Measurements from ENCODE around the gene ME3. TPM values are rescaled to one million over a fixed set of nuclear protein-coding genes. Genes with fewer than 3 reads are reported as not detected.

Gene ME3
- total RNA-seq, 3 donors from 2014 or later = 29.3 to 51.2 (median 31.8) TPM

DNA sequence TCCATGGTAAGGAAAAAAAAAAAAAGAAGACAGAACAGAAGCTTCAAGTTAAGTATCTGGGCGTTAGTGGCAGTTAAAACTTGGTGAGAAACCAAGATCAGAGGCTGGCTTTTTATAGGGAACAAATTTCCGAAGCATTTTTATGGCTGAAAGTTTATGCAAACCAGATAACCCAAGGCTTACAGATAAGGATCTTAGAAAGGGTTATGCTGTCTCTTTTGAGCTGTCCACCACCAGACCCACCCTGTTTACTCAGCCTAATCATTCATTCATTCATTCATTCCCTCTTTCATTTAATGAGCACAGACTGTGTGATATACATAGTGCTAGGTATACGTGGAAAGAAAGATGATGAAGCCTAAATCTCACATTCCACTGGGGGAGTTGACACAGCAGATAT, 89.5 kb downstream of the ME3 start:
- intact Hi-C loops (cut with DNase I, micrococcal nuclease) = no loop called here
- no peak overlapping the region for H3K4me3 ChIP-seq
- peak; percentile 82 for ATAC-seq

DNA sequence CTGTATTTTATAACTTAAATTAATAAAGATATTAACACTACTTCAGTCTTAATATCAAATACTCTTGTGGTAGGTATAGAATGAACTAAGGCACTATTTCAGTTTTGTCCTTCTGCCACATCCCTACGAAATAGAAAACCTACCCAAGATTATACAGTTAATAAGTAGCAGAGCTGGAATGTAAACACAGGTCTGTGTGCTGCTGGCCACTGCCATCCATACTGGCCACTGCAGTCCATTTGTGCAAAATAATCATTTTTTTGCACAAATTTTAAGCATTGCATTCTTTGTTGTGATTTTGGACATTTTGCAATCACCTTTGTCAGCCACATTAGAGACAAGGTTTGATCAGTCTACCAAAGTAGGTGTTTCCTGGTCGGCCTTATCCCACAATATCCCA, 91.9 kb downstream of the ME3 start:
- no peak for DNase-seq
- H3K4me3 ChIP-seq = no peak overlapping the region
- no peaks in the 10 kb centered on the region for H3K9me3 ChIP-seq
- no peaks in the 10 kb centered on the region for H3K36me3 ChIP-seq (ENCODE audit: low read depth)
- peaks cover 17% of the 10 kb centered on the region for H3K4me1 ChIP-seq (ENCODE audit: low read depth)
- no peak for ATAC-seq
- intact Hi-C loops (cut with DNase I, micrococcal nuclease) = no loop called here
- TF ChIP-seq, protein P1, sequence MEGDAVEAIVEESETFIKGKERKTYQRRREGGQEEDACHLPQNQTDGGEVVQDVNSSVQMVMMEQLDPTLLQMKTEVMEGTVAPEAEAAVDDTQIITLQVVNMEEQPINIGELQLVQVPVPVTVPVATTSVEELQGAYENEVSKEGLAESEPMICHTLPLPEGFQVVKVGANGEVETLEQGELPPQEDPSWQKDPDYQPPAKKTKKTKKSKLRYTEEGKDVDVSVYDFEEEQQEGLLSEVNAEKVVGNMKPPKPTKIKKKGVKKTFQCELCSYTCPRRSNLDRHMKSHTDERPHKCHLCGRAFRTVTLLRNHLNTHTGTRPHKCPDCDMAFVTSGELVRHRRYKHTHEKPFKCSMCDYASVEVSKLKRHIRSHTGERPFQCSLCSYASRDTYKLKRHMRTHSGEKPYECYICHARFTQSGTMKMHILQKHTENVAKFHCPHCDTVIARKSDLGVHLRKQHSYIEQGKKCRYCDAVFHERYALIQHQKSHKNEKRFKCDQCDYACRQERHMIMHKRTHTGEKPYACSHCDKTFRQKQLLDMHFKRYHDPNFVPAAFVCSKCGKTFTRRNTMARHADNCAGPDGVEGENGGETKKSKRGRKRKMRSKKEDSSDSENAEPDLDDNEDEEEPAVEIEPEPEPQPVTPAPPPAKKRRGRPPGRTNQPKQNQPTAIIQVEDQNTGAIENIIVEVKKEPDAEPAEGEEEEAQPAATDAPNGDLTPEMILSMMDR (IDR thresholded peaks at IDR 0.05) = no peak

More for the DNA sequence above, 89.5 kb downstream of the ME3 start:
- Histone ChIP-seq H3K4me1 (ENCODE audit: low read depth) (peaks cover 15% of the 10 kb centered on the region), H3K36me3 (ENCODE audit: low read depth) (no peaks in the 10 kb centered on the region), H3K9me3 (no peaks in the 10 kb centered on the region)
- DNase-seq = peak in 1 of 3 donors; percentile 45
- TF ChIP-seq, protein P1 (IDR thresholded peaks at IDR 0.05) = no peak

DNA sequence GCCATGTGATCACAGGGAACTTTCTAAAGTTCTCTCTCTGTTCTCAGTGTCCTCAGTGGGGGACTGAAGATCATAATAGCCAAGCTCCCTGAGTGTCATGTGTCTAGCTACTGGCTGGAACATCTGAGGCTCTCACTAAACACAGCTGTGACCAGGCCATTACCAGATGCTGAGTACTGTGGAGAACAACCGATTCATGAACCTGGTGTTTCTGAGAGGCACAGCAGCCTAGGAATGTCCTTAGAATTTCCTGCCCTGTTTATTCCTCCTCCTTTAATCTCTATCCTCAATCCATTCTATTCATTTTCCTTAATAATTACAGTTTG, 93.0 kb downstream of the ME3 start:
- ATAC-seq = no peak
- TF ChIP-seq, protein P1 (IDR thresholded peaks at IDR 0.05) = no peak
- peaks cover 22% of the 10 kb centered on the region for H3K4me1 ChIP-seq (ENCODE audit: low read depth)
- H3K4me3 ChIP-seq = no peak overlapping the region
- DNase-seq = no peak
- no peaks in the 10 kb centered on the region for H3K36me3 ChIP-seq (ENCODE audit: low read depth)
- no peaks in the 10 kb centered on the region for H3K9me3 ChIP-seq
- intact Hi-C loops (cut with DNase I, micrococcal nuclease) = no loop called here

DNA sequence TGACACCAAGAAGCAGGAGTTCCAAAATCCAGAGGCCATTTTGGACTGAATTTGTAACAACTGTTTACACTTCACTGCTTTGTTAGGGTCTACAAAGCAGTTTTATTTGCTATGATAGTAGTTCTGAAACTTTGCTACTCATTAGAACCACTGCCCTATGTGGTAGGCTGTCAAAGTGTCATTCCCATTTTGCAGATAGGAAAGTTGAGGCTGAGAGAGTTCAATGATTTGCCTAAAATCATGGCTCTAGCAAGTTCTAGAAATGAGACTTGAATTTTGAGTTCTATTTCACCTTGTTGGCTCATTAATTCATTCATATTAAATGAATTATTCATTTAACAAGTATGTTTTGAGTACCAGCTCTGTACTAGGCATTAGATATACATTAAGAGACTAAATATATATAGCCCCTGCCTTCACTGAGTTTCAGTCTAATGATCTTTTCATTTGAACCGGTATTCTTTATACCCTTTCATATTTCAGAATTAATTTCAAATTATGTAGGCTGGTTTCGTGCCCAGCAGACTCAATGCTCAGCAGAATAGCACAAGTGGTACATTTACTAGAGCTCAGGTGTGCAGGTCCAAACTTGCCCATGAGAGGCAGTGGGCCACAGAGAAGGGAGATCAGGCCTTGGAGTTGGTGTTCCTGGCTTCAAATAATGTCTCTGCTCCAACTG, 93.5 kb downstream of the ME3 start:
- intact Hi-C loops (cut with DNase I, micrococcal nuclease) = no loop called here
- no peaks in the 10 kb centered on the region for H3K9me3 ChIP-seq
- no peak overlapping the region for H3K4me3 ChIP-seq
- peaks cover 22% of the 10 kb centered on the region for H3K4me1 ChIP-seq (ENCODE audit: low read depth)
- no peaks in the 10 kb centered on the region for H3K36me3 ChIP-seq (ENCODE audit: low read depth)
- ATAC-seq (no peak), DNase-seq (no peak)
- TF ChIP-seq, protein P1 (IDR thresholded peaks at IDR 0.05) = no peak

DNA sequence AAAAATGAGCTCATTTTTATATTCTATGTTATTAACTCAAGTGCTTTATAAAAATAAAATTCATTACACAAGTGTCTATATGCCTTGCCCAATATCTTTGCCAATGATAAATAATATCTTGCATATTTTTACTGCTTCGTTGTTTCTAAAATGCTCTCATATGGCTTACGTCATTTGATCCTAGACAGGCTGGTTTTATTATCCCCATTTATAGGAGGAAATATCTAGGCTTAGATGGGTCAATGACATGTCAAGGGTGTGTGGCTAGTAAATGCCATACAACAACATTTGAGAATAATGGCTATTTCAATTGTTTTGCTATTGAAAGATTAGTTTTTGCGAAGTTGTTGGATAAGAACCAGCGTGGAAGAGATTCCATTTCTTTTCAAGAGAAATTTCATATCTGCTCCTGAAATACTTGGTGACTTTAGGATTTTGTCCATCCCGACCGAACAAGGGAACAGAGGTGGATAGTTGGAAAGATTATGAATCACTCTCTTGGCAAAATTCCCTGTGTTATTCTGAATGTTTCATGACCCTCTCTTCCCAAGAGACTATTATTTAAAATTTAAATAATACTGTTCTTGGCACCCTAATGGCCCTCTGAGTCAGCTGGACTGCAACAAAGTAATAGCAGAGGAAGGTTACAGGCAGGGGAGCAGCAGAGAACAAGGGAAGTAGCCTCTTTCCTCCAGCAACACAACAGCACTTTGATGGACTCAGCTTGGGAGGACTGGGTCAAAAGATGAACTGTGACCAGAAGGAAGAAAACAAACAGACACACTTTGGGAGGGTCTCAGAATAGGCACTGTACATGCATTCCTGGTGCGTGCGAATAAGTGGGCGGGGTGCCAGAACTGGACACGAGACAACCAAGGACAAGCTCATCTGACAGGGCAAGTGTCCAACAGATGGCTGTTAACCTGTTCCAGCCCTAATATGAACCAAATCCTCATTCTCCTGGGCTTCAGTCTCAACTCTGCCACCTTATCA, 94.5 kb downstream of the ME3 start:
- no peaks in the 10 kb centered on the region for H3K9me3 ChIP-seq
- intact Hi-C loops (cut with DNase I, micrococcal nuclease) = no loop called here
- no peaks in the 10 kb centered on the region for H3K36me3 ChIP-seq (ENCODE audit: low read depth)
- H3K4me3 ChIP-seq = no peak overlapping the region
- H3K4me1 ChIP-seq (ENCODE audit: low read depth) = peaks cover 22% of the 10 kb centered on the region
- TF ChIP-seq, protein P1 (IDR thresholded peaks at IDR 0.05) = no peak
- DNase-seq (peak; percentile 74 to 84 (median 79)), ATAC-seq (peak; percentile 76)

All from mucosa of descending colon (tissue), 3 donors.